SH-SY5Y (cell line): ENCODE measurements around the gene GJB1.

Experiments
- GATA2 ChIP-seq: IDR thresholded peaks from 2 replicates; pipeline ENCODE4 v1.6.1; 2011; ENCODE audit warnings: mild to moderate bottlenecking, low read depth, low read length
- GATA3 ChIP-seq: IDR thresholded peaks from 2 replicates; pipeline ENCODE4 v1.6.1; 2011; ENCODE audit warnings: low read depth, mild to moderate bottlenecking, low read length, moderate library complexity

DNA sequence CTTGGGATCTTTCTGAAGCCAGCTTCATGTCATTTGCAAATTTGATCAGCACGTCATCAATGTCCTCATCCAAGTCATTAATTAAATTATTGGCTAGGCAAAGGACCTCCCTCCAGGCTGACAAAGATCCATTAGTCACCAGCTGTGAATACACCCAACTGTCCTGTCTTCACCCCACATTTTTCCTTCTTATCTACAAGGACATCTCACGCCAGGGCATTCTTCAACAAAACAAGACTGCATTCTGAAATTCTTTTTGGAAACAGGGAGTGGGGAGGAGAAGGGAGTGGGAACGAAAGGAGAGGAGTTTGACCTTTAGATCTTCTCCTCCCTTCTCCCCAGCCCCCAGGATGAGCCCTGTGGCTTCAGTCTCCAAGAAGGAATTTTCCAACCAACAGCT is 45.7 kb upstream of the GJB1 start:
- TF ChIP-seq GATA2 (no peak; the same call in 1 of the 2 replicates), GATA3 (no peak)
